Forelimb muscle (tissue), 1 donor: Measurements from ENCODE around the gene CAPN8. TPM values are rescaled to one million over a fixed set of nuclear protein-coding genes. Genes with fewer than 3 reads are reported as not detected.

ENCODE experiments used
- DNase-seq: peaks from one replicate; pipeline ENCODE4 v3.0.0-alpha.2; 2013; ENCODE audit warnings: low read depth
- polyA plus RNA-seq: library from polyadenylated mRNA; unstranded; fragments of 120-200 nt; gene quantifications from one replicate; pipeline ENCODE4 v1.2.1, GENCODE V29; 2013; ENCODE audit not compliant: insufficient read length

The CAPN8 gene
- polyA plus RNA-seq, 1 donor, result 0.57 TPM

- no peak for DNase-seq
Observed at GRCh38 chr1:223654083-223654482, 11.4 kb downstream of the CAPN8 start.

GRCh38 chr1:223653431-223653830 lies 12.1 kb downstream of the CAPN8 start:
- no peak for DNase-seq

- DNase-seq, result no peak
Observed at GRCh38 chr1:223653015-223653414, 12.5 kb downstream of the CAPN8 start.

- no peak for DNase-seq
Observed at GRCh38 chr1:223652436-223652941, 13.0 kb downstream of the CAPN8 start.

- no peak for DNase-seq
Observed at GRCh38 chr1:223651291-223651991, 14.1 kb downstream of the CAPN8 start.

GRCh38 chr1:223650465-223650864 lies 15.0 kb downstream of the CAPN8 start:
- no peak for DNase-seq

- DNase-seq, result no peak
Observed at GRCh38 chr1:223649222-223649621, 16.3 kb downstream of the CAPN8 start.

- DNase-seq, result no peak
Observed at GRCh38 chr1:223647249-223647648, 18.3 kb downstream of the CAPN8 start.

GRCh38 chr1:223645903-223646302 lies 19.6 kb downstream of the CAPN8 start:
- no peak for DNase-seq

GRCh38 chr1:223642237-223642636 lies 23.3 kb downstream of the CAPN8 start:
- no peak for DNase-seq

- DNase-seq, result no peak
Observed at GRCh38 chr1:223641523-223642039, 23.9 kb downstream of the CAPN8 start.

- no peak for DNase-seq
Observed at GRCh38 chr1:223639331-223639749, 26.2 kb downstream of the CAPN8 start.

GRCh38 chr1:223635236-223635635 lies 30.3 kb downstream of the CAPN8 start:
- no peak for DNase-seq

GRCh38 chr1:223634423-223634822 lies 31.1 kb downstream of the CAPN8 start:
- no peak for DNase-seq

- no peak for DNase-seq
Observed at GRCh38 chr1:223631956-223632355, 33.5 kb downstream of the CAPN8 start.

- DNase-seq, result no peak
Observed at GRCh38 chr1:223631473-223631872, 34.0 kb downstream of the CAPN8 start.

GRCh38 chr1:223629126-223629457 lies 36.4 kb downstream of the CAPN8 start:
- no peak for DNase-seq

- DNase-seq, result no peak
Observed at GRCh38 chr1:223628233-223629125, 37.0 kb downstream of the CAPN8 start.

- DNase-seq, result no peak
Observed at GRCh38 chr1:223622132-223622842, 43.2 kb downstream of the CAPN8 start.

GRCh38 chr1:223621312-223621734 lies 44.2 kb downstream of the CAPN8 start:
- no peak for DNase-seq

GRCh38 chr1:223620297-223620897 lies 45.1 kb downstream of the CAPN8 start:
- no peak for DNase-seq

GRCh38 chr1:223618680-223619079 lies 46.8 kb downstream of the CAPN8 start:
- DNase-seq, result no peak
